Spleen (tissue), 11 donors: ENCODE data around the gene NFIX. TPM values are rescaled to one million over a fixed set of nuclear protein-coding genes. Genes with fewer than 3 reads are reported as not detected.

Experiments
- DNase-seq: peaks from one replicate; pipeline ENCODE4 v3.0.0-alpha.2; 2020
- H3K27ac ChIP-seq, 8 donors: fragments of 200-600 bp; sonication (generic) in 7 of 8; 1 replicate in 4 of 8; 2 replicates in 4 of 8; pipeline versions ENCODE4 v1.5.0 to v1.8.0; 2016 to 2021; ENCODE audit warnings: inconsistent platforms in 4 of 8, mild to moderate bottlenecking in 4 of 8, moderate library complexity in 1 of 8
- H3K27me3 ChIP-seq, 7 donors: fragments of 200-600 bp; sonication (generic) in 6 of 7; replicated peaks in 1 of 7; 1 replicate in 4 of 7; 2 replicates in 3 of 7; pipeline versions ENCODE4 v1.5.0 to v1.8.0; 2016 to 2021; ENCODE audit warnings: inconsistent platforms in 3 of 7, mild to moderate bottlenecking in 1 of 7
- H3K36me3 ChIP-seq, 6 donors: fragments of 200-600 bp; sonication (generic) in 5 of 6; 1 replicate in 4 of 6; 2 replicates in 2 of 6; pipeline versions ENCODE4 v1.5.0 to v1.8.0; 2016 to 2021; ENCODE audit warnings: inconsistent platforms in 2 of 6
- H3K4me1 ChIP-seq, 6 donors: fragments of 200-600 bp; sonication (generic) in 5 of 6; 1 replicate in 3 of 6; 2 replicates in 3 of 6; pipeline versions ENCODE4 v1.5.0 to v1.8.0; 2016 to 2021; ENCODE audit warnings: inconsistent platforms in 3 of 6
- H3K4me3 ChIP-seq, 8 donors: fragments of 200-600 bp; sonication (generic) in 7 of 8; 1 replicate in 4 of 8; 2 replicates in 4 of 8; pipeline versions ENCODE4 v1.5.0 to v1.8.0; 2016 to 2021; ENCODE audit warnings: inconsistent platforms in 4 of 8, mild to moderate bottlenecking in 4 of 8, moderate library complexity in 2 of 8
- H3K9me3 ChIP-seq, 8 donors: fragments of 200-600 bp; sonication (generic) in 7 of 8; 1 replicate in 4 of 8; 2 replicates in 4 of 8; pipeline versions ENCODE4 v1.5.0 to v1.8.0; 2016 to 2021; ENCODE audit warnings: inconsistent platforms in 4 of 8
- POLR2A ChIP-seq, 3 donors: fragments of 450-650 bp; IDR thresholded peaks; one replicate each; pipeline ENCODE4 v1.5.1; 2017; ENCODE audit warnings: antibody characterized with exemption in 3 of 3, mild to moderate bottlenecking in 1 of 3
- POLR2AphosphoS5 ChIP-seq, 3 donors: sonication (generic); formaldehyde crosslinking; IDR thresholded peaks; one replicate each; pipeline ENCODE4 v1.5.1; 2017; ENCODE audit warnings: antibody characterized with exemption in 3 of 3
- WGBS, 5 donors: extraction: QIAGEN DNeasy Blood & Tissue Kit in 3 of 5; methylation state at CpG; one replicate each; pipeline versions ENCODE4 v1.1.5 to v1.1.7; 2013 to 2018; 5-methylcytosine and 5-hydroxymethylcytosine counted together
- intact Hi-C: fragments of 100-400 bp; cut with DNase I; formaldehyde crosslinking; loops from one replicate; pipeline ENCODE4 v1.15.0; 2023; ENCODE audit warnings: low total_unique reads
- polyA plus RNA-seq, 3 donors: library from polyadenylated mRNA; stranded (reverse); fragments of 200-250 nt; gene quantifications; one replicate each; pipeline ENCODE4 v1.2.1, GENCODE V29; 2013
- total RNA-seq, 7 donors: library from RNA; depleted of rRNA in 3 of 7; stranded (reverse); fragments of >200 nt in 3 of 7; fragmentation: NEBNext Ultra II Directional in 4 of 7; extraction: Animal tissue kit (Norgen Biotek cat#: 25700) in 4 of 7; gene quantifications; one replicate each; pipeline versions ENCODE4 v1.1.0 to v1.2.1, GENCODE V29; 2016 to 2021
- TF ChIP-seq, protein P1 (sequence below), 11 experiments: fragments of 200-600 bp in 7 of 11; fragments of 450-650 bp in 4 of 11; sonication (generic) in 4 of 11; IDR thresholded peaks in 8 of 11; conservative IDR thresholded peaks in 3 of 11; 1 replicate in 7 of 11; 2 replicates in 4 of 11; pipeline versions ENCODE4 v1.4.0 to v1.8.0; 2016 to 2021; ENCODE audit warnings: antibody characterized with exemption in 11 of 11, inconsistent platforms in 4 of 11, mild to moderate bottlenecking in 1 of 11
- donor health status: healthy with polysubstance abuse.
- donor health status: DM: no; HTN: no; CAD: no; lungs with moderate emphysema.
- donor health status: DM: no; HTN: no; CAD: no.
- donor health status: Bipolar disorder and iron deficiency.
- donor health status: healthy.
- donor health status: DM: no; HTN: no; CAD: no.
- donor health status: DM: yes; HTN: yes; CAD: no.

Gene NFIX
- total and polyA plus RNA-seq, 10 donors: 1.1 to 41.4 (median 17.5) TPM

DNA sequence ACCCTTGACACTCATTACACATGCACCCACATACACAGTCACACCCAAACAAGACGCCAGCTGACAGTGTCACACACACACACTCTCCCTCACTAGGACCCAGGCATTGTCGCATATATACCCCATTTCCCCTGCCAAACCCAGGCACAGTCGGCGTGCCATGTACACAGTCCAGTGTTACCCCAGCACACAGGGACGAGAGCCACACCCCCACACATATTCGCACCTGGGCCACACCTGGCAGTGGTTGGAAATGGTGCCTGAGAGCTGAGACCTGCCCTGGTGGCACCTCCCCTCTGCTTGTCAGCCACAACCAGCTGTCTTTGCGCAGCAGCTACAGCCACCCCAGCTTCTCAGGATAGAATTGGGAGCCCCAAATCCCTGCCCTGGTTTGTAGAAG is 9.0 kb downstream of the NFIX start:
- WGBS, 5 donors: 84 to 93% (median 88%) methylated on average over 7 of the region's 7 CpGs
- peaks cover 0 to 3% (median 0%) of the 10 kb centered on the region in 6 donors for H3K36me3 ChIP-seq
- H3K9me3 ChIP-seq: no peaks in the 10 kb centered on the region
- TF ChIP-seq POLR2A (IDR thresholded peaks at IDR 0.05): no peak
- TF ChIP-seq POLR2AphosphoS5 (IDR thresholded peaks at IDR 0.05): no peak
- TF ChIP-seq, protein P1, sequence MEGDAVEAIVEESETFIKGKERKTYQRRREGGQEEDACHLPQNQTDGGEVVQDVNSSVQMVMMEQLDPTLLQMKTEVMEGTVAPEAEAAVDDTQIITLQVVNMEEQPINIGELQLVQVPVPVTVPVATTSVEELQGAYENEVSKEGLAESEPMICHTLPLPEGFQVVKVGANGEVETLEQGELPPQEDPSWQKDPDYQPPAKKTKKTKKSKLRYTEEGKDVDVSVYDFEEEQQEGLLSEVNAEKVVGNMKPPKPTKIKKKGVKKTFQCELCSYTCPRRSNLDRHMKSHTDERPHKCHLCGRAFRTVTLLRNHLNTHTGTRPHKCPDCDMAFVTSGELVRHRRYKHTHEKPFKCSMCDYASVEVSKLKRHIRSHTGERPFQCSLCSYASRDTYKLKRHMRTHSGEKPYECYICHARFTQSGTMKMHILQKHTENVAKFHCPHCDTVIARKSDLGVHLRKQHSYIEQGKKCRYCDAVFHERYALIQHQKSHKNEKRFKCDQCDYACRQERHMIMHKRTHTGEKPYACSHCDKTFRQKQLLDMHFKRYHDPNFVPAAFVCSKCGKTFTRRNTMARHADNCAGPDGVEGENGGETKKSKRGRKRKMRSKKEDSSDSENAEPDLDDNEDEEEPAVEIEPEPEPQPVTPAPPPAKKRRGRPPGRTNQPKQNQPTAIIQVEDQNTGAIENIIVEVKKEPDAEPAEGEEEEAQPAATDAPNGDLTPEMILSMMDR (IDR thresholded peaks at IDR 0.05 in 8 of 11, conservative IDR thresholded peaks at IDR 0.05 in 3 of 11): no peak
- intact Hi-C loops: no loop called here
- no peak overlapping the region for H3K4me3 ChIP-seq
- H3K4me1 ChIP-seq: peaks cover 0 to 7% (median under 1%) of the 10 kb centered on the region in 6 donors
- peaks cover 0 to 13% (median 0%) of the 10 kb centered on the region in 7 donors for H3K27me3 ChIP-seq
- DNase-seq: no peak
- H3K27ac ChIP-seq: no peak overlapping the region

DNA sequence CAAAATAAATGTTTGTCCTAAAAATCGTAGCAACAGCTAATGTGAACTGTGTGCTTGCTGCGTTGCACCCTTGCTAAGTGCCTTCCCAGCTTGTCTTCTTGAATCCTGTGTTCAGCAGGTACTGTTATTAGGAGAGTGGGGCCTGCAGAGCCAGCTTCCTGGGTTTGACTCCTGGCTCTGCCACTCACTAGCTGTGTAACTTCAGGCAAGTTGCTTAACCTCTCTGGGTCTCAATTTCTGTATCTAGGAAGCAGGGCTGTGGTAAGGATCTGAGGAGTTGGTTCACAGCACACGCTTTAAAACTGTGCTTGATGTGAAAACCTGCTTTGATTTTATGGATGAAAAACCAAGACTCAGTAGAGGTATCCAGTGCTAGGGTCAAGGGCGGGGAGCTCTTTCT is 10.0 kb downstream of the NFIX start:
- 78 to 95% (median 90%) methylated on average over 4 of the region's 4 CpGs for WGBS, 5 donors
- TF ChIP-seq, protein P1 (IDR thresholded peaks at IDR 0.05 in 8 of 11, conservative IDR thresholded peaks at IDR 0.05 in 3 of 11): no peak
- TF ChIP-seq POLR2AphosphoS5 (IDR thresholded peaks at IDR 0.05) (no peak), POLR2A (IDR thresholded peaks at IDR 0.05) (no peak)
- Histone ChIP-seq H3K4me1 (peaks cover 0 to 16% (median 6%) of the 10 kb centered on the region in 6 donors), H3K4me3 (no peak overlapping the region), H3K27ac (no peak overlapping the region), H3K27me3 (peaks cover 0 to 23% (median 9%) of the 10 kb centered on the region in 7 donors), H3K9me3 (no peaks in the 10 kb centered on the region), H3K36me3 (no peaks in the 10 kb centered on the region)
- intact Hi-C loops: no loop called here
- DNase-seq: no peak

DNA sequence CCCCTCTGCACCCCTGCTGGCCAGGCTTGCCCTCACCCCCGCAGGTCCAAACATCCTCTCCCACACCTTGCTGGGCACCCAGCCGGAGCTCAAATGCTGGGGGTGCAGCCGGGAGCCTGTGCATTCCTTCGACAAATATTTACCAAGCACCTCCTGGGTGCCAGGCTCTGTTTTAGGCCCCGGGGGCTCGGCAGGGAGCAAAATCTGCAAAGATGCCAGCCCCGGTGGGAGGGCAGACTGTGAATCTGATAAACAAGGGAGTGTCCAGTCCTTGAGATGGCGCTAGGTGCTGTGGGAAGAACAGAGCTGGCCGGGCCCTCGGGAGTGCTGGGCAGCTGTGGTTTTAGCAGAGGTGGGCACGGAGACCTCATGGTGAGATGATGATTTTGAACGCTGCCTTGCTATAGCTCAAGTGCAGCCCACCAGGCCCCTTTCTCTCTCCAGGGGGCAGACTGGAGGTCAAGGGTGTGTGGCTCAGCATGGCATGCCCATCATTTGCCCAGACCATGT is 10.6 kb downstream of the NFIX start:
- DNase-seq: no peak
- Histone ChIP-seq H3K27me3 (peaks cover 0 to 30% (median 14%) of the 10 kb centered on the region in 7 donors), H3K36me3 (no peaks in the 10 kb centered on the region), H3K27ac (no peak overlapping the region), H3K4me3 (no peak overlapping the region), H3K4me1 (peaks cover 0 to 22% (median 9%) of the 10 kb centered on the region in 6 donors), H3K9me3 (no peaks in the 10 kb centered on the region)
- intact Hi-C loops: no loop called here
- WGBS, 5 donors: 74 to 82% (median 79%) methylated on average over 12 of the region's 12 CpGs
- no peak for TF ChIP-seq POLR2AphosphoS5 (IDR thresholded peaks at IDR 0.05)
- no peak for TF ChIP-seq POLR2A (IDR thresholded peaks at IDR 0.05)
- TF ChIP-seq, protein P1 (IDR thresholded peaks at IDR 0.05 in 8 of 11, conservative IDR thresholded peaks at IDR 0.05 in 3 of 11): no peak

DNA sequence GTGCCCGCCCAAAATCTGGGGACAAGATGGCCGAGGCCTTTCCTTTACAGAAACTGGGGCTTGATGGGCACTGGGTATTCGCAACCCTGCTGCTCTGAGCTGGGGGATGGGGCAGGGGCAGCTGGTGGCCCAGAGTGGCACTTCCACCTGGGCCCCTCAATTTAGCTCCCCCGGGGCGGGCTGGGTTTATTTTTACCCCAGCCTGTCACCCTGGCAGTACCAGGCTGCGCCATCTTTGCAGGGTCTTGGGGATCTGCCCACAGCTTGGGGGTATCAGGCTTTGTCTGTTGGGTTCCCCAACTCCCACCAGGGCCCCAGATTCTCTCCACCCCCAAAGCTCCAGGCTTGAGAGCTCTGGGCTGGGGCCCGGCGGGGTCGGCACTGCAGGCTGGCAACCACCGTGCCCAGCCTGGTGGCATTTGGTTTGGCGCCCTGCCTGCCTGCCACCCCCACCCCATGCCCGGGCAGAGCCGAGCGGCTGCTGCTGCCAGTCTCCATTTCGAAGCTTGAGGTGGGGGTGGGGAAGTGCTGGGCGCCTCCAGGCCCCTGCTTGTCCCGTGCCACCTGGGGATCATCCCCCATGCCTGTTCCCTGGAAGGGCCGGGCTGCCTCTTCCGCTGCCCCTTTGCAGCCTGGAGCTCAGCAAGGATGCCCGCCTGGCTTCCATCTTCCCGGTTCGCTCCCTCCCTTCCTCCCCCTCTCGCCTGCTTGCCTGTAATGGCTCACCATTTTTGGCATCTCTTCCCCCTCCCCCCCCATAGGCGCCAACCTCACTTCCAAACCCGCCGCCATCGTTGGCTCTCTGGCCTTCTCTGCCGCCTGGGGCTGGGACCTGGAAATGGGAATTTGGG is 11.4 kb downstream of the NFIX start:
- TF ChIP-seq POLR2AphosphoS5 (IDR thresholded peaks at IDR 0.05): no peak
- TF ChIP-seq, protein P1 (IDR thresholded peaks at IDR 0.05 in 8 of 11, conservative IDR thresholded peaks at IDR 0.05 in 3 of 11): no peak
- no peak for TF ChIP-seq POLR2A (IDR thresholded peaks at IDR 0.05)
- peaks cover 0 to 37% (median 22%) of the 10 kb centered on the region in 7 donors for H3K27me3 ChIP-seq
- H3K4me1 ChIP-seq: peaks cover 0 to 30% (median 11%) of the 10 kb centered on the region in 6 donors
- no peaks in the 10 kb centered on the region for H3K9me3 ChIP-seq
- H3K4me3 ChIP-seq: no peak overlapping the region
- H3K36me3 ChIP-seq: no peaks in the 10 kb centered on the region
- no peak for DNase-seq
- intact Hi-C loops: no loop called here
- 83 to 89% (median 87%) methylated on average over 21 to 28 of the region's 28 CpGs for WGBS, 5 donors
- H3K27ac ChIP-seq: no peak overlapping the region
